GM12865 (cell line): Measurements from ENCODE around the gene HLA-DQB1.

Experiments
- DNase-seq: peaks from one replicate; pipeline ENCODE4 v3.0.0; 2010; ENCODE audit warnings: low read depth
- H3K4me3 ChIP-seq: 2 replicates; pipeline ENCODE4 v1.5.1; 2011; ENCODE audit warnings: mild to moderate bottlenecking, low read depth, low read length, control low read depth
- TF ChIP-seq, protein P1 (sequence below): IDR thresholded peaks from 2 replicates; pipeline ENCODE4 v1.5.1; 2011; ENCODE audit warnings: low read length, control low read depth, low read depth, inconsistent platforms; ENCODE audit not compliant: insufficient read depth; ENCODE audit errors: missing control alignments

Gene HLA-DQB1

DNA sequence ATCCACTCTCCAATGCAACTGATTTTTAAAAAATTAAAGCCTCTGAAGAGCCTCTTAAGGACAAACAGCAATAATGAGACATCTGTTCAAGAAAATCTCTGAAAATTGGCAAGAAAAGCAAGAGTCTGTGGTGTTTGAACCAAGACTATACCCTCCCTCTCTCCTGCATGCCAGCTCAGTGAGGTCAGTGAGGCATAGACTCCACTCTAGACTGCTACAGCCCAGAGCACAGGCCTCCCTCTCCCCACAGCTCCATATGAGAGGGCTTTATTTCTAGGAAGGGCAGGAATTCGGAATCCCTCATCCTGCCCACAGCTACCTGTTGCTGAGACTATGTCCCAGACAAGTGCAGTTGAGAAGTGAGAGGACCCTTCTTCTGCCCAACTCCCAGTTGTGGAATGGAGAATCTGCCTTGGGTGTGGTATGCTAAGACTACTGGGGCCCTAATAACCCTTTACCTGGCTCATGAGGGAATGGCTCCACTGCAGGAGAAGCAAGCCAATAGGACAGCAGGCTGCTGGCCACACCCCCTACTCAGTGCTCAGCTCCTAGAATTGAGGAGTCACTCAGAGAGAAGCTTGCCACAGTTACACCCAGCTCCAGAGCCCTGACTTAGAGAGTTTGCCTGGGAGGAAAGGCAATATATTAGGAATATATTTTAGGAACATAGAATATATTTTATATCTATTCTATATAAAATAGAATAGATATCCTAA lies 51.9 kb downstream of the HLA-DQB1 start:
- TF ChIP-seq, protein P1, sequence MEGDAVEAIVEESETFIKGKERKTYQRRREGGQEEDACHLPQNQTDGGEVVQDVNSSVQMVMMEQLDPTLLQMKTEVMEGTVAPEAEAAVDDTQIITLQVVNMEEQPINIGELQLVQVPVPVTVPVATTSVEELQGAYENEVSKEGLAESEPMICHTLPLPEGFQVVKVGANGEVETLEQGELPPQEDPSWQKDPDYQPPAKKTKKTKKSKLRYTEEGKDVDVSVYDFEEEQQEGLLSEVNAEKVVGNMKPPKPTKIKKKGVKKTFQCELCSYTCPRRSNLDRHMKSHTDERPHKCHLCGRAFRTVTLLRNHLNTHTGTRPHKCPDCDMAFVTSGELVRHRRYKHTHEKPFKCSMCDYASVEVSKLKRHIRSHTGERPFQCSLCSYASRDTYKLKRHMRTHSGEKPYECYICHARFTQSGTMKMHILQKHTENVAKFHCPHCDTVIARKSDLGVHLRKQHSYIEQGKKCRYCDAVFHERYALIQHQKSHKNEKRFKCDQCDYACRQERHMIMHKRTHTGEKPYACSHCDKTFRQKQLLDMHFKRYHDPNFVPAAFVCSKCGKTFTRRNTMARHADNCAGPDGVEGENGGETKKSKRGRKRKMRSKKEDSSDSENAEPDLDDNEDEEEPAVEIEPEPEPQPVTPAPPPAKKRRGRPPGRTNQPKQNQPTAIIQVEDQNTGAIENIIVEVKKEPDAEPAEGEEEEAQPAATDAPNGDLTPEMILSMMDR: no peak
- no peak overlapping the region for H3K4me3 ChIP-seq
- no peak for DNase-seq

DNA sequence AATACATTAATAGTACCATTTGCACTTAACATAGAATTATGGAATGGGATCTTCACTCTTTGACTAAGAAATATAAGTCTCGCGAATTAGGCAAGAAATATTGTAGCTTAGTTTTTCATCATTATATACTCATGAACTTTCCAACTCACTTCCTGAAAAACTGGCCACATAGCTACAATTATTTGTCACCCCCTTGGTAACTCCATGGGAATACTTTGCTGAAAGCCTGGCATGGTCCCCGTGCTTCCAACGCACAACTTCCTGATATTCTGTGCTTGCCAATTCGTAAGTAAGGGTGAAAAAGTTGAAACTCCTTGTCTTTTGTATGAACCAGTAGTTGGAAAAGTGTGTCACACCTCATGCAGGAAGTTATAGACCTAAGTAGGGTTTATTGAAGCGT lies 53.0 kb downstream of the HLA-DQB1 start:
- no peak for DNase-seq
- H3K4me3 ChIP-seq: no peak overlapping the region
- TF ChIP-seq, protein P1: no peak

- TF ChIP-seq, protein P1: no peak
- no peak overlapping the region for H3K4me3 ChIP-seq
- no peak for DNase-seq
Observed at GRCh38 chr6:32610682-32611296, 55.7 kb downstream of the HLA-DQB1 start.

DNA sequence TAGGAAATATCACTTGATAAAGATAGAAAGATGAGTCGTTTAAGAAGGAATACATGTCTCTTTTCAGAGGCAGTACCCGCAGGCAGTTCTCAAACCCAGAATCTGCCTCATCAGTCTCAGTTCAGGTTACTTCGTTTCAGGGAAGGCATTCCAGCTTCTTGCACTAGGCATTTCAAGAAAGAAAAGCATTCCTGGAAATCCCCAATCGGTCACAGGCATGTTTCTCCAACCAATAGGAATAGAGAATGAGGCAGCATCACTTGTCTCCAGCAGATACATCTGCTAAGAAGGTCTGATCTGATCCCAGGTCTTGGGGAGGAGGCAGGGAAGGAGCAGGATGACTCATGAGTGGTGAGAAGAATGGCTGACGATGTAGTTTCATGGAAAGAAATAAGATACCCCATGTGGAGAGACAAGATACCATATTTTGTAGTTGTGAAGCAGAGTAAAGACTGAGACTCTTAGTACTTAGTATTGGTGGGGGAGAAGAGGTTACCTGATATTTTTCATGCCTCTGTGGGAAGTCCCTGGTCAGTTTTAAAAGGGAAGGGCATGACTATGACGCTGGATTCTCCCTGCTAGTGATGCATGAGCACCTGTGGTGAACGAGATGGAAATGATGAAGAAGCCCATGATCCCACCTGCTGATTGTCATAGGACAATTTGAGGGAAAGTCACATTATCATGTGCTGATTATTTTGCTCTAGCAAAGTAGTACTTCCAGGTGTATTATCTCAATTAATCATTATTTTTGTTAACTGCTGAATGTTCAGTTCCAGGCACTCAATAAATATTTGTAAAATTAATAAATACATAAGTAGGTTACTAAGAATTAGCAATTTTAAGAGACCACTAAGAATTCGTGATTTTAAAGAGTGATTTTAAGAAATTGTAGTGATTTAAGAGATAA lies 56.5 kb downstream of the HLA-DQB1 start:
- TF ChIP-seq, protein P1: no peak
- DNase-seq: peak; percentile 96
- H3K4me3 ChIP-seq: peak overlapping the region; percentile 46
